ENCODE results near the gene SPRR5. TPM values are rescaled to one million over a fixed set of nuclear protein-coding genes. Genes with fewer than 3 reads are reported as not detected.

The SPRR5 gene
- total and polyA plus RNA-seq, 9 donors = not detected

DNA sequence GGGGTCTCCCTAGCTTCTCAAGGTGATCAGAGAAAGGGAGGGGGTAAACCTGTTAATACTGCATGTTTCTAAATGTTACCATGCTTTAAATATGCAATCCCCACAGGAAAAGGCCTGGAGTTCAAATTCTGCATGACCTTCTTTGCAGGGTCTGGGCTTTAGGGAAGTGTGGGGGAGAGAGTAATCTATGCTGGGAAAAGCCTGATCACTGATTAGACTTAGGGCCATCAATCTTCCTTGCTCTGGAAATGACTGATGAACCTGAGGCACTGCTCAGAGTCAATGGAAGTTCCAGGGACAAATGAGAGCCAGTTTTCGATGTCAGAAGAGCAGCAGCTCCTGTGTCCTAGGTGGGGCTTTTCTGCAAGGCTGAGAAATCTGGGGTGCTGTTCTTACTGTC is 33.7 kb downstream of the SPRR5 start:
- H3K4me3 ChIP-seq (ENCODE audit: low read length) = no peak overlapping the region
- H3K4me1 ChIP-seq (ENCODE audit: control insufficient read depth, insufficient read depth, low read length) = no peaks in the 10 kb centered on the region
- H3K27me3 ChIP-seq (ENCODE audit: control insufficient read depth, insufficient read depth, low read length) = no peaks in the 10 kb centered on the region
- no peaks in the 10 kb centered on the region for H3K36me3 ChIP-seq (ENCODE audit: control insufficient read depth, insufficient read depth, low read length)
- no peak overlapping the region for H3K27ac ChIP-seq (ENCODE audit: low read length)
- H3K9me3 ChIP-seq (replicated peaks; ENCODE audit: control insufficient read depth, low read depth, low read length) = no peaks in the 10 kb centered on the region
- WGBS (ENCODE audit: insufficient coverage) = 82% methylated on average over 1 of the region's 1 CpG
- DNase-seq = no peak

DNA sequence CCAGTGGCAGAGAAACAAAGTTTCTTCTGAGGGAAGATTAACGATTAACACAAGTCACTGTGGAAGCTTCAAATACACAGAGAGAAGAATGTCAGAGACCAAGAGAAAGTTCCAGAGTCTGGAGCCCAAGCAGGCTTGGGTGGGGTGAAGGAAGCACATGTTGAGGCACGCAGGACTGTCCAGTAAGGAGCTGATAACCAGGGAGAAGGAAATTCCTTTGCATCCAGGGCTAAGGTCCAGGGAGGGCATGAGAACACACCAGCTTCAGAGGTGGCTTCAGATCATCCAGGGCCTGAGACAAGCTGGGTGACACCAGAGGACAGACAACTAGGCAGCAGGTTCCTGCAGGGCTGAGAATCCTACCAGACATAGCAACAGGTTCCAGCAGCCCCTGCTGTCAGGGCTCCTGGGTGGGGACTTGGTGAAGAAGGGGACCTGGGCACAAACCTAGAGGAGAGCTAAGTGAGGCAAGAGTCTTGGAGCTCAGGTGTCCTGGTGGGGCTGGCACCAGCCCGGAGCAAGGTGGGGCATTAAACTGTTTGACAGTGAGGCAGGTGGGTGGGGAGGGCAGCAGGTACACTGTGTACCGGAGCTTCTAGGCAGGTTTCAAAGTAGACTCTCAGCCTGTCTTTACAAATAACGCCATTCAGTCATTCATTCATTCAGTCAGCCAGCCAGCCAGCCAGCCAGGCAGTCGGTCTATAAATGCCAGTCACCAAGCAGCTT is 34.3 kb downstream of the SPRR5 start:
- no peak for DNase-seq
- 94% methylated on average over 4 of the region's 6 CpGs for WGBS (ENCODE audit: insufficient coverage)
- H3K27me3 ChIP-seq (ENCODE audit: control insufficient read depth, insufficient read depth, low read length) = no peaks in the 10 kb centered on the region

DNA sequence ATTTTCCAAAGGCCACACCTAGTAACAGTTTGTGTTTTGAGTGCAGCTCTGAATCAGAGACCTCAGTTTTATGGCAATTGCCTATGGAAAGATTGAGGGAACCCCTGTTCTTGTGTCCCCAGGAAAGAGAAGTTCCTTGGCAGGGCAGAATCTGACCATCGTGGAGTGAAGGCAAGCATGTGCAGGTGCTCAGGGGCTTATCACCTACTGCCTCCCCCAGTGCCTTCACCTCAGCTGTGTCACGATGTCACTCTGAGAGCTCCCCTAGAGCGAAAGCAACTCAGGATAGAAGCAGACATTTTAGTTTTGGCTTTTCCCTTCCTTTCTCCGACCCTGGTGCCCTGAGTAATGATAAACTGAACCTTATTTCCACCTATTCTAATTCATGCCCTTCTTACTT is 35.1 kb downstream of the SPRR5 start:
- H3K36me3 ChIP-seq (ENCODE audit: control insufficient read depth, insufficient read depth, low read length) = no peaks in the 10 kb centered on the region
- H3K27ac ChIP-seq (ENCODE audit: low read length) = no peak overlapping the region
- no peaks in the 10 kb centered on the region for H3K27me3 ChIP-seq (ENCODE audit: control insufficient read depth, insufficient read depth, low read length)
- DNase-seq = no peak
- no peaks in the 10 kb centered on the region for H3K4me1 ChIP-seq (ENCODE audit: control insufficient read depth, insufficient read depth, low read length)
- no peaks in the 10 kb centered on the region for H3K9me3 ChIP-seq (replicated peaks; ENCODE audit: control insufficient read depth, low read depth, low read length)
- no peak overlapping the region for H3K4me3 ChIP-seq (ENCODE audit: low read length)
- WGBS (ENCODE audit: insufficient coverage) = 81% methylated on average over 4 of the region's 4 CpGs

More for the DNA sequence above, 34.3 kb downstream of the SPRR5 start:
- H3K4me1 ChIP-seq (ENCODE audit: control insufficient read depth, insufficient read depth, low read length) = no peaks in the 10 kb centered on the region
- H3K4me3 ChIP-seq (ENCODE audit: low read length) = no peak overlapping the region
- no peaks in the 10 kb centered on the region for H3K9me3 ChIP-seq (replicated peaks; ENCODE audit: control insufficient read depth, low read depth, low read length)
- H3K27ac ChIP-seq (ENCODE audit: low read length) = no peak overlapping the region
- no peaks in the 10 kb centered on the region for H3K36me3 ChIP-seq (ENCODE audit: control insufficient read depth, insufficient read depth, low read length)

DNA sequence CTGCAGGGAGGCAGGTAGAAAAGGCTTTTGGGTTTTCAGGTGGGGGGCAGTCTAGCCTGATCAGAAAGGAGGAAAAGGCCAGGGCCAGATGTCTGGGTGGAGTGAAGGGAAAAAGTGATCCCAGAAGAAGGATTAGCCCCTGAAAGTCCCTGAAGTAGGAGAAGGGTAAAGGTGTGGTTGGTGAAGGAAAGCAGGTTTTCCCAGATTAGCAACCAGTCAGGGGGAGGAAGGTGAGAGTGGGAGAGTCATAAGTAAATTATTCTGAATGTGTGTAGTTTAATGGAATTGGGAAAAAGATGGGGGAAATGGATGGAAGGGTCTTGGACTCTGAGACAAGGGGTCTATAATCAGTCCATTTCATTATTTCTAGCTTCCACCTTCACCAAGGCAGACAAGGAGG is 36.2 kb downstream of the SPRR5 start:
- H3K4me3 ChIP-seq (ENCODE audit: low read length) = no peak overlapping the region
- no peak overlapping the region for H3K27ac ChIP-seq (ENCODE audit: low read length)
- H3K27me3 ChIP-seq (ENCODE audit: control insufficient read depth, insufficient read depth, low read length) = no peaks in the 10 kb centered on the region
- no peak for DNase-seq
- no peaks in the 10 kb centered on the region for H3K4me1 ChIP-seq (ENCODE audit: control insufficient read depth, insufficient read depth, low read length)
- no peaks in the 10 kb centered on the region for H3K36me3 ChIP-seq (ENCODE audit: control insufficient read depth, insufficient read depth, low read length)
- H3K9me3 ChIP-seq (replicated peaks; ENCODE audit: control insufficient read depth, low read depth, low read length) = no peaks in the 10 kb centered on the region

DNA sequence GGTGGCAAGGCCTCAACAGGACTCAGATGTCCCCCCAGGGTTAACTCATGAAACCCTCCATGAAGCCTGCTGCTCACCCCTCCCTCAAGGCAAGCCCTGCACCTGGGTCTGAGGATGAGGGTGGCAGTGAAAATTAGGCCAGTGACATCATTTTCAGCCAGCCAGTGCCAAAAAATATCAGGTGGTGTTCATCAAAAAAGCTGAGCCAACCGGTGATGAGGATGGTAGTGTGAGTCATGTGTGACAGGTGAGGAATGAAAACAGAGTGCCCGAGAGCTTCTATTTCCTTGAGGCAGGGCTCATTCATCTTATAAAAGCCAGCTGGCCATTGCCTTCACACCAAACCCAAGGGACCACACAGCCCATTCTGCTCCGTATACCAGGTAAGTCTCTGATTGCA is 36.7 kb downstream of the SPRR5 start, which contains the start of gene SPRR1A:
Gene SPRR1A (plus strand): TSS at position 339 of the 400 bp plus-strand sequence. CDS start 1,150 bp downstream, outside the sequence.
- H3K4me3 ChIP-seq (ENCODE audit: low read length) = no peak within 1 kb of the TSS
- H3K27me3 ChIP-seq (ENCODE audit: control insufficient read depth, insufficient read depth, low read length) = no peaks in the 10 kb centered on the region
- H3K27ac ChIP-seq (ENCODE audit: low read length) = no peak within 1 kb of the TSS
- no peaks in the 10 kb centered on the region for H3K9me3 ChIP-seq (replicated peaks; ENCODE audit: control insufficient read depth, low read depth, low read length)
- H3K4me1 ChIP-seq (ENCODE audit: control insufficient read depth, insufficient read depth, low read length) = no peaks in the 10 kb centered on the region
- DNase-seq = no peak
- 100% methylated on average over 1 of the region's 3 CpGs for WGBS (ENCODE audit: insufficient coverage)
- H3K36me3 ChIP-seq (ENCODE audit: control insufficient read depth, insufficient read depth, low read length) = no peaks in the 10 kb centered on the region

DNA sequence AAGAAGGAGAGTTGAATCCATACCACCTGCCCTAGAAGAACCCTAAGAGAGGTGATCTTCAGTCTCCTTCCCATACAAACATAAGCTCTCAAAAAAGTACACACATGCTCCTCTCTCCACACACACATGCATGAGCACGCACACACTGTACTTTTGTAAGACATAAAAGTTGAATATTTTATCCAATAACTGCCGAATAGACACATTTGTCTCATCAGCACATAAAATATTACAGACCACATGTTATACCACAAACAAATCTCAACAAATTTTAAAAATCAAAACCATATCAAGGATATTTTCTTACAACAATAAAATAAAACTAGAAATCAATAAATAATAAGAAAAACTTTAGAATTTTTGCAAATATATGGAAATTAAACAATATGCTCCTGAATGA is 39.6 kb downstream of the SPRR5 start:
- no peak for DNase-seq
- no peaks in the 10 kb centered on the region for H3K36me3 ChIP-seq (ENCODE audit: control insufficient read depth, insufficient read depth, low read length)
- no CpG with 5 or more reads among the region's 2 CpGs for WGBS (ENCODE audit: insufficient coverage)
- no peaks in the 10 kb centered on the region for H3K27me3 ChIP-seq (ENCODE audit: control insufficient read depth, insufficient read depth, low read length)
- H3K9me3 ChIP-seq (replicated peaks; ENCODE audit: control insufficient read depth, low read depth, low read length) = no peaks in the 10 kb centered on the region
- no peak overlapping the region for H3K4me3 ChIP-seq (ENCODE audit: low read length)
- no peaks in the 10 kb centered on the region for H3K4me1 ChIP-seq (ENCODE audit: control insufficient read depth, insufficient read depth, low read length)
- H3K27ac ChIP-seq (ENCODE audit: low read length) = no peak overlapping the region

DNA sequence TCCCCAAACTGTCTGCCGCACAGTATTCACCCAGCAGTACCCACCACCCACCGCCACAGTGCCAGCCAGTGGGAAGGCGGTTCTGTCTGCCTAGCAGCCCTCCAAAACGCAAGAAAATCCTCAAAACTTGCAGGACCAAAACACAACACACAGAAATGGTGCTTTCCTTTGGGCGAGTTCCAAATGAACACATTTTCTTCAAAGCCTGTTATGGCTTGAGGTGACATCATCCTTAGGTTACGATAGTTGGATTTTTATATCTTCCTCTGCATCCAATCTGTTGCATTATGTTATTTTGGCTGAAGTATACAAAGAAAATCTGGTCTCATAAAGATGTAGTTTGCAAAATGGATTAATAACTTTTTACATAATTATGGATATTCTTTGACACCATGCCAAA is 46.2 kb downstream of the SPRR5 start:
- WGBS (ENCODE audit: insufficient coverage) = 90% methylated on average over 2 of the region's 6 CpGs
- Histone ChIP-seq H3K9me3 (replicated peaks; ENCODE audit: control insufficient read depth, low read depth, low read length) (peaks cover 3% of the 10 kb centered on the region), H3K27me3 (ENCODE audit: control insufficient read depth, insufficient read depth, low read length) (no peaks in the 10 kb centered on the region), H3K27ac (ENCODE audit: low read length) (no peak overlapping the region), H3K36me3 (ENCODE audit: control insufficient read depth, insufficient read depth, low read length) (no peaks in the 10 kb centered on the region), H3K4me1 (ENCODE audit: control insufficient read depth, insufficient read depth, low read length) (no peaks in the 10 kb centered on the region), H3K4me3 (ENCODE audit: low read length) (no peak overlapping the region)
- DNase-seq = no peak

DNA sequence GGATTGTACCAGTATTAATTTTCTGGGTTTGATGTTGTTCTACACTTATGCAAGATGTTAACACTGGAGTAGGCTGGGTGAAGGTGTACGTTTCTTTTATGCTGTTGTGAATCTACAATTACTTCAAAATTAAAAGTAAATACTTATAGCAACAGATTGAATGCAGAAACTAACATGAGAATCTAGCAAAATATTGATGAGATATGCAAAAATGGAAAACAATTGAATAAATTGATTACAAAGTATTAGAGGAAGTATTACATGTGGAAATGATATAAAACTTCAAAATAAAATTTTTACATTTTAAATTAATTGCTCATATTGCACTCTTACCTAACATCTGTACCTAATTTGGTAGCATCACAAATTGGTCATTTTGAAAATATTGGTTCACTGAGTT is 48.8 kb downstream of the SPRR5 start:
- peaks cover 3% of the 10 kb centered on the region for H3K9me3 ChIP-seq (replicated peaks; ENCODE audit: control insufficient read depth, low read depth, low read length)
- no peaks in the 10 kb centered on the region for H3K36me3 ChIP-seq (ENCODE audit: control insufficient read depth, insufficient read depth, low read length)
- no peak overlapping the region for H3K4me3 ChIP-seq (ENCODE audit: low read length)
- H3K27me3 ChIP-seq (ENCODE audit: control insufficient read depth, insufficient read depth, low read length) = no peaks in the 10 kb centered on the region
- no peak for DNase-seq
- no peak overlapping the region for H3K27ac ChIP-seq (ENCODE audit: low read length)
- WGBS (ENCODE audit: insufficient coverage) = no CpG with 5 or more reads among the region's 1 CpG
- H3K4me1 ChIP-seq (ENCODE audit: control insufficient read depth, insufficient read depth, low read length) = no peaks in the 10 kb centered on the region

DNA sequence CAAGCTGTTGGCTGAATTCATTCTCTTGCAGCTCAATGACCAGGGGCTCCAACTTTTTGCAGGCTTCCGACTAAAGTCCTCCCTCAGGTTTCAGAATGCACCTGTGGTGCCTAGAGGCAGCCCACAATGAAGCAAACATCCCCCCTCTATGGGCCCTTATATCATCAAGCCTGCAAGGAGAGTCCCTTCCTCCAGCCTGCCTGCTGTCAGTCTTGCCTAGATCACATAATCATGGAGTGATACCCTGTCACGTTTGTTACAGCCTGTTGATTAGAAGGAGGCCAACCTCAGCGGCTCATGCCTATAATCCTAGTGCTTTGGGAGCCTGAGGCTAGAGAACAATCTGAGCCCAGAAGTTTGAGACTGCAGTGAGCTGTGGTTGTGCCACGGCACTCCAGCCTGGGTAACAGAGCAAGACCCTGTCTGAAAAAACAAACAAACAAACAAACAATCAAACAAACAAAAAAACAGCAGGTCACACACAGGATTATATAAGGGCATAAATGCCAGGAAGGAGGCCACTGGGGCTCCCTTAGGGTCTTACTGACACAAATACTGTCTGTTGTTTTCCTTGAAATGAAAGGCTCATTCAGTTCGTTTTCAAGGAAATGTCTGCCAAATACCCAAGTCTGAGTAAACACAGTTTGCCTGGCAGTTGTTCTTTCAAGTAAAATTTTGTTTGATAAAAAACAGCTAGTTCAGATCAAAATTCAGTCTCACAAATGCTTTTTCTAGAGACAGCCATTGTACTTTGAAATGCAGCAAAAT is 49.8 kb downstream of the SPRR5 start:
- Histone ChIP-seq H3K36me3 (ENCODE audit: control insufficient read depth, insufficient read depth, low read length) (no peaks in the 10 kb centered on the region), H3K27me3 (ENCODE audit: control insufficient read depth, insufficient read depth, low read length) (no peaks in the 10 kb centered on the region), H3K9me3 (replicated peaks; ENCODE audit: control insufficient read depth, low read depth, low read length) (peaks cover 3% of the 10 kb centered on the region), H3K4me1 (ENCODE audit: control insufficient read depth, insufficient read depth, low read length) (no peaks in the 10 kb centered on the region), H3K4me3 (ENCODE audit: low read length) (no peak overlapping the region), H3K27ac (ENCODE audit: low read length) (no peak overlapping the region)
- WGBS (ENCODE audit: insufficient coverage) = 18% methylated on average over 3 of the region's 5 CpGs
- no peak for DNase-seq

DNA sequence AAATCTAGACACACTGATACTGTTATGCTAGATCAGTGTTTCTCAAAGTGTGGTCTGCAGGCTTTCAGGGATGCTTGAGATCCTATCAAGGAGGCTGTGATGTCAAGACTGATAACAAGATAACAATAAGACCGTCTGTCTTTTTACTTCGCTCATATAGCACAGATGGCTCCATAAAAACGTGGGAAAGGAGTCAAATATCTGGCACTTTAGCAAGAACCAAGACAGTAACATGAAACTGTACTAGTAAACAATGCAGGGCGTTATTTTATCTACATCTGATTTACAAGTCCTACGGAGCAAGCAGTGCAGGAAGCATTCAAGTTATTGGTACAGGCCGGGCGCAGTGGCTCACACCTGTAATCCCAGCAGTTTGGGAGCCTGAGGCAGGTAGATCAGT is 50.9 kb downstream of the SPRR5 start:
- H3K9me3 ChIP-seq (replicated peaks; ENCODE audit: control insufficient read depth, low read depth, low read length) = peaks cover 3% of the 10 kb centered on the region
- WGBS (ENCODE audit: insufficient coverage) = 20% methylated on average over 2 of the region's 7 CpGs
- H3K4me1 ChIP-seq (ENCODE audit: control insufficient read depth, insufficient read depth, low read length) = no peaks in the 10 kb centered on the region
- H3K36me3 ChIP-seq (ENCODE audit: control insufficient read depth, insufficient read depth, low read length) = no peaks in the 10 kb centered on the region
- H3K27me3 ChIP-seq (ENCODE audit: control insufficient read depth, insufficient read depth, low read length) = no peaks in the 10 kb centered on the region
- H3K4me3 ChIP-seq (ENCODE audit: low read length) = no peak overlapping the region
- DNase-seq = no peak
- no peak overlapping the region for H3K27ac ChIP-seq (ENCODE audit: low read length)

Data from muscle of leg (tissue), 11 donors.